Left forelimb (tissue), 1 donor: ENCODE data around the gene CD9.

Experiments
- DNase-seq: peaks from one replicate; pipeline ENCODE4 v3.0.0-alpha.2; 2018; ENCODE audit warnings: low spot score

Gene CD9

DNA sequence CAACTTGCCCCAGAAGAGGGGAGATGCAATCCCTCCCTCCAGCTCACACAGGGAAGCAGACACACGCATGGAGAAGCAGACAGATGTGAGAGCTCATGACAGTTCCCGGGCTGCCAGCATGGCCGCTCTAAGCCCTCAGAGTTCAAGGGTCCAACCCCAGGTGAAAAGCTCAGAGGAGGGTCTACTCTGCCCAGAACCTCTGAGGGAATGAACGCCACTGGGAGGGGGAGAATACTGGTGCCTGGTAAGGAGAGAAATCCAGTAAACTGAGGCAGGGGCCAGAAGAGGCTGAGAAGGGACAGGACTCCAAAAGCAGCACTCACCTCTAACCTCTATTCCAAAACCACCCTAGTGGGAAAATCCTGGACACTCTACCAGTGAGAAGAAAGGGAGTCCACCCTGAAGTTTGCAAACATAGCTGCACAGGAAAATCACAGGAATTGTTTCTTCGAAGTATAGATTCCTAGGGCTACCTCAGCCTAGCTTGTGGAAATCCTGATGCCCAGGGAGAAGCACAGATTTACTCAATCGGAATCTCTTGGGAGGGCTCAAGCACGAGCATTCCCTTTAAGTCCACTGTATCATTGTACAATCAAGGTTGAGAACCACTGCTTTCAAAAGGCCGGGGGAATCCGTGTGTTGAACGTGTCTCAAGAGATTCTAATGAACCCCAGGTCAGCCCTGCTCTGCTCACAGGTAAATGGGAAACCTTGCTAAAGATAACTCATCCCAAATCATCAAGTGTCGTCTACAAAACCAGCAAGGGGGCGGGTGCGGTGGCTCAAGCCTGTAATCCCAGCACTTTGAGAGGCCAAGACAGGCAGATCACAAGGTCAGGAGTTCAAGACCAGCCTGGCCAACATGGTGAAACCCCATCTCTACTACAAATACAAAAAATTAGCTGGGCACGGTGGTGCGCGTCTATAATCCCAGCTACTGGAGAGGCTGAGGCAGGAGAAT, 76.0 kb downstream of the CD9 start:
- no peak for DNase-seq

DNA sequence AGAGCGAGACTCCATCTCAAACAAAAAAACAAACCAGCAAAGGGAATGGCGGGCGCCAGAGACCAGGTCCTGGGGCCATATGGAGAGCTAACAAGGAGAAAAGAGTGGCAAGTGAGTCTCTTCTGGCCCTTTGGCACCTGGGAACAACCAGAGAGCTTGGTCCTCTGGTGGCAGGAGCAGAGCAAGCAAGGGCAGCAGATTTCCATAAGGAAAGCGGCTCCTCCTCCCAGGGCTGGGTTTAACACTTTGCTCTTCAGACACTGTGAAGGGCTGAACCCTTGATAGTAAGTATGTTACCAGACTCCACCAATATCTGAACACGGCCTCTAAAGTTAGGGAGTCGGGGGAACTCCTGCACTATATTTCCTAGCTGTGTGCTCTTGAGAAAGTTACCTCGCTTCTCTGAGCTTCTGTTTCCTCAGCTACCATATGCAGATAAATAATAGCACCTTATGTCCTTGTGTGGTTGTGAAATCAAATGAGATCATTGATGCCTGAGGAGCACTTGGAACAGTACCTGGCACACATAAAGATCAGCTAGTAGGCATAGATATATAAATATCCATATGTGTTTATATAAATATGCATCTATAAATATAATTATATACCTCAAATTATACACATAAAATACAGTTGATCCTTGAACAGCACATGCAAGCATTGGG, 76.9 kb downstream of the CD9 start:
- no peak for DNase-seq

DNA sequence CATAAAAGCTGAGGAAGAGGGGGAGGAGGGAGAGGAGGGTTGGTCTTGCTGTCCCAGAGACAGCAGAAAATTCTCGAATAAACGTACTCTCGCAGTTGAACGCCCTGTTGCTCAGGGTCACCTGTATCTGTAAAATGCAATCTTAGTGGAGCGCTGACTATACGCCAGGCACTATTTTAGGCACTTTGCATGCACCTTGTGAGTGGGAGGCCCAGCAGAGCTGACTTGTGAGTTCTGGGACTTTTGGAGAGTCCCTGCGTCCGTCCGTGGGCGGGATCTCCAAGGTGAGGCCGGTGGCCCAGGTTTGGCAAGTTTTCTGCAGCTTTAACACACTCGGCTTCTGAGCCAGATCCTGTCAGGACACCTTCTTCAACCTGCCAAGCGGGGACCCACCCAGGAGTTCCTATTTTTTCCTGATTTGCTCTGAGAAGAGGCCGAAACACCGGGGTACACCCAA, 77.8 kb downstream of the CD9 start:
- DNase-seq, result no peak

DNA sequence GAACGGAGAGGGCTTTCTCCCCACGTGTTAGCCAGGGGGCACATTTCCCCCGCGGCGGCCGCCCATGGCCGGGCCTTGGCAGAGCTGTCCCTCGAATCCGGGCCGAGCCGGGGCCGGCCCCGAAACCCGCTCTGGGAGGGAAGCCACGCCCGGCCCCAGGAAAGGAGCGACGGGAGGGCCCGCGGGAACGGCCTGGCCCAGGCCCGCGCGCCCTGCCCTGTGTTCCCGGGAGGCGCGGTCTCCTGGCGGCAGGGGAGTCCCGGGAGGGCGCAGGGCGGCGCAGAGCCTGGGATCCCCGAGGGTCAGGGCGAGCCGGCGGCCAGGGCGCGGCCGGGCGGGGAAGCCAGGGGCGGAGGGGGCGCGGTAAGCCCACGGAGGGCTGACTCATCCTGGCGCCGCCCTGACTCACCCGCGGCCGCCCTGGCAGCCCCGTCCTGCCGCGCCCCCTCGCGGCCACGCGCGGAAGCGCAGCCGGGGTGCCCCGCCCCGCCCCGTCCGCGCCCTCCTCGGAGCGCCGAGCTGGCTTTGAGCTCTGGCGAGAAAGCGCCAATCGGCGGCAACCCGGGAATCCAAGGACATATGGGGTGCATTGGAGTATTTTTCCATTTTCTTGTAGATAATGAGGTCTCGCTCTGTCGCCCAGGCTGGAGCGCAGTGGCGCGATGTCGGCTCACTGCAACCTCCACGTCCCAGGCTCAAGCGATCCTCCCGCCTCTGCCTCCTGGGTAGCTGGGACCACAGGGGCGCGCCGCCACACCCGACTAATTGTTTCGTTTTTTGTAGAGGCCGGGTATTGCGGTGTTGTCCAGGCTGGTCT, 78.4 kb downstream of the CD9 start:
- DNase-seq, result peak; percentile 89

DNA sequence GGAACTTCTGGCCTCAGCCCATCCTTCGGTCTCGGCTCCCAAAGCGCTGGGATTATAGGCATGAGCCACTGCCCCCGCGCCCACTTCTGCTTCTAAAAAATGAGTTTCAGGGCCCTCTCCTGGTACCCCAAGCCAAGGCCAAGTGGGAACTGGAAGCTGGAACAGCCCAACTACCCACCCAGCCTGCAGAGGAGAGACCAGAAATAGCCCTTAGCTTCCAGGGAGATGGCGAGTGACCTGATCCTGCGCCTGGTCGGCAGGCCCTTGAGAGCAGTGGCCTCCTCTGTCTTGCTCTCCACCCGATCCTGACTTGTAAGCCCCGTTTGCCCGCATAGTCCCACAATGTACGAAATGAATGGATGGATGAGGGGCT, 79.0 kb downstream of the CD9 start:
- DNase-seq, result no peak

GRCh38 chr12:6279631-6280030, 79.4 kb downstream of the CD9 start:
- DNase-seq, result no peak

DNA sequence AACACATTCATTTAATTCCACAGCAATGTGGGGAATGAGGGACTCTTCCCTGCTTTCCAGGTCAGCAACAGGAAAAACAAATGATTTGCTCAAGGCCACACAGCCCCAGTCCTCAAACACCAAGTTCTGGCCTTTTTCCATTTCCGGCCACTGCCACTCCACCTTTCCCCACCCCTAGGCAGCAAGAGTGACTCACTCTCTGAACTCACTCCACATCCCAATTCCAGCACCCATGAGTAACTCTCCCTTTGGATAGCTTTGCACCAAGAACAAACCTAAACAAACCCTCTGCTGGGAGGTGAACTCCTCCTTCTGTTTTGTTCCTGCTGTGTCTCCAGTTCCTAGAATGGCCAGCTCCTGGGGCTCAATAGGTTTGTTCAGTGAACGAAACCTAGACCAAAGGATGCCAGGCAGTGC, 79.9 kb downstream of the CD9 start:
- DNase-seq, result peak; percentile 33

GRCh38 chr12:6280672-6281071, 80.5 kb downstream of the CD9 start:
- DNase-seq, result no peak

DNA sequence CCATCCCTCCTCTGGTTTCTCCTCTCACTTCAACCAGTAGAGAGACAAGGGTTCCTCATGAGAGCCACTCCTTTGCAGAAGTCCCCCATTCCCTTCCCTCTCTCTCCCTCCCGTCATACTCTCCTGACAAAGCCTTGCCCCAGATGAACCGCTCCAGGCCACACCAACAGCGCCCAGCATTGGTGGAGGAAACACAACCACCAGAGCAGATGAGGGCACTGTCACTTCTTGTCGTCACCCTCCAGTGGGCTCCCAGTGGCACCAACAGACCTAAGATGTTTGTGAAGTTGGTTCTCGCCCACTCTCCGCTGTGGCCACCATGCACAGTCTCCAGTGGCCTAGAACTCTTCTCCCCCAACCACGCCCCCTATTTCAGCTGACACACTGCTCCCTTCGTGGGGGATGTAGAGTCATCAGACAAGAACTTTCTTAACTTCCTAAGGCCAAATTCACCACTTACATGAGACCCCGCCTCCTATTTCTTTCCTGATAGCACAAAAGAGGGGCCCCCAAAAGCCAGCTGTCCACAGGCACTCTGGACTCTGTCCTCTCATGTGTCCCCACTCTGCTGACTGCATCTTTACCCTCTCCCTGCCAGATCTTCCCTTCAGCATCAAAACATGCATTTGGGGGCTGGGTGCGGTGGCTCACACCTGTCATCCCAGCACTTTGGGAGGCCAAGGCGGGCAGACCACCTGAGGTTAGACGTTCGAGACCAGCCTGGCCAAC, 81.0 kb downstream of the CD9 start:
- DNase-seq, result no peak

DNA sequence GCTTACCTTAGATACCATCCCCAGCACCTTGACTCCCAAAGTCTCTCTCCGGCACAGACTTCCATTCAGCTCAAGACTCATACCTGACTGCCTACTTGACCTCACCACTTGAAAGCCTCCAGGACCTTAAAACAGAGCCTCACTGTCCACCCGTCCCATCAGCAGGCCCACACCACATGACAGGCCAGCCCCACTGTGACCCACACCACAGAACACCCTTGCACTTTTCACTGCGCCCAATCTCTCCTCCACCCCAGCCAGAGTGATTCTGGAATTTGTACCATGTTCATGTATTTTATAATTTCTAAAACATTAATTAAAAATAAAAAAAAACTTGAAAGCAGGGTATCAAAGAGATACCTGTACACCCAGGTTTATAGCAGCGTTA, 82.2 kb downstream of the CD9 start:
- no peak for DNase-seq

- peak; percentile 49 for DNase-seq
Observed at GRCh38 chr12:6284273-6284672, 84.1 kb downstream of the CD9 start.

GRCh38 chr12:6285063-6285477, 84.9 kb downstream of the CD9 start:
- peak; percentile 73 for DNase-seq

GRCh38 chr12:6285532-6286306, 85.5 kb downstream of the CD9 start:
- DNase-seq, result no peak
